HCT116 (cell line): ENCODE results near the gene FYCO1. TPM values are rescaled to one million over a fixed set of nuclear protein-coding genes. Genes with fewer than 3 reads are reported as not detected.

Source experiments
- ATAC-seq: fragments of 200-7000 bp; cut with Tn5 transposase; 2 replicates; pipeline ENCODE4 v1.9.1; 2020; ENCODE audit warnings: mild to moderate bottlenecking, moderate library complexity
- BruUV-seq: library from RNA; stranded (reverse); fragments of 400-500 nt; replicated peaks from 2 replicates; lab custom pipeline; 2021; lab: Mats Ljungman, UMichigan
- CTCF ChIA-PET: fragments of 300-600 bp; sonication (Branson Sonifier 250); formaldehyde crosslinking; loops from one replicate; lab custom pipeline; 2021; ENCODE audit warnings: antibody characterized with exemption; lab: Charles Lee
- POLR2A ChIA-PET: fragments of 300-600, 350-600 bp; sonication (Branson Sonifier 250); formaldehyde crosslinking; loops from one replicate; lab custom pipeline; 2021; ENCODE audit warnings: antibody characterized with exemption; lab: Charles Lee
- RAD21 ChIA-PET, 2 experiments: fragments of 300-600 bp; sonication (Branson Sonifier 250); formaldehyde crosslinking; loops; one replicate each; lab custom pipeline; 2023; ENCODE audit warnings: low total read pairs in 2 of 2; ENCODE audit not compliant: uncharacterized antibody in 2 of 2, unreplicated experiment in 2 of 2, low non-redundant PET in 1 of 2; lab: Charles Lee
- DNase-seq: peaks from one replicate; pipeline ENCODE4 v3.0.0-alpha.2; 2010; ENCODE audit warnings: low read depth, low spot score
- H2AFZ ChIP-seq: fragments of 200-600 bp; shearing (Covaris generic), sonication (generic); 2 replicates; pipeline ENCODE4 v1.6.1; 2017; ENCODE audit warnings: low read depth, mixed run types, mixed read lengths, antibody characterized with exemption, low read length; ENCODE audit not compliant: poor library complexity, severe bottlenecking
- H3K27ac ChIP-seq: 2 replicates; pipeline ENCODE4 v1.5.1; 2012; ENCODE audit warnings: low read depth, low read length
- H3K27me3 ChIP-seq: fragments of 200-600 bp; sonication (generic); 2 replicates; pipeline ENCODE4 v1.6.1; 2016; ENCODE audit warnings: mixed run types, low read length, mixed read lengths; ENCODE audit not compliant: insufficient read depth
- H3K36me3 ChIP-seq, 2 experiments: fragments of 200-500 bp in 1 of 2; fragments of 200-600 bp in 1 of 2; sonication (Bioruptor generic) in 1 of 2; sonication (generic) in 1 of 2; 2 replicates each; pipeline versions ENCODE4 v1.5.1 to v1.6.1; 2014 to 2016; ENCODE audit warnings: low read length in 2 of 2, inconsistent platforms in 1 of 2, mixed read lengths in 1 of 2, mixed run types in 1 of 2; ENCODE audit not compliant: insufficient read depth in 2 of 2, control insufficient read depth in 1 of 2
- H3K4me1 ChIP-seq, 2 experiments: fragments of 200-600 bp in 1 of 2; sonication (generic) in 1 of 2; 2 replicates each; pipeline versions ENCODE4 v1.5.1 to v1.6.1; 2012 to 2017; ENCODE audit warnings: low read length in 2 of 2, inconsistent platforms in 1 of 2, mild to moderate bottlenecking in 1 of 2, mixed read lengths in 1 of 2, mixed run types in 1 of 2, moderate library complexity in 1 of 2; ENCODE audit not compliant: insufficient read depth in 2 of 2, control insufficient read depth in 1 of 2
- H3K4me2 ChIP-seq: fragments of 200-600 bp; sonication (generic); 2 replicates; pipeline ENCODE4 v1.6.1; 2017; ENCODE audit warnings: mixed run types, low read length, mixed read lengths
- H3K4me3 ChIP-seq, 2 experiments: fragments of 200-600 bp in 1 of 2; sonication (generic) in 1 of 2; replicated peaks in 1 of 2; 2 replicates each; pipeline ENCODE4 v1.5.1; 2011 to 2016; ENCODE audit warnings: low read length in 2 of 2, control low read depth in 1 of 2, low read depth in 1 of 2, mild to moderate bottlenecking in 1 of 2, mixed read lengths in 1 of 2, mixed run types in 1 of 2
- H3K79me2 ChIP-seq: fragments of 200-600 bp; sonication (generic); 2 replicates; pipeline ENCODE4 v1.6.1; 2017; ENCODE audit warnings: mild to moderate bottlenecking, mixed run types, low read length, moderate library complexity, mixed read lengths; ENCODE audit not compliant: insufficient read depth
- H3K9ac ChIP-seq: fragments of 200-600 bp; sonication (generic); 2 replicates; pipeline ENCODE4 v1.6.1; 2016; ENCODE audit warnings: low read length, mixed read lengths
- H3K9me2 ChIP-seq: fragments of 200-600 bp; sonication (generic), shearing (Covaris generic); 2 replicates; pipeline ENCODE4 v1.6.1; 2017; ENCODE audit warnings: mixed run types, mild to moderate bottlenecking, moderate library complexity; ENCODE audit not compliant: insufficient read depth
- H3K9me3 ChIP-seq, 2 experiments: fragments of 200-500 bp in 1 of 2; fragments of 200-600 bp in 1 of 2; sonication (Bioruptor generic) in 1 of 2; sonication (generic) in 1 of 2; 2 replicates each; pipeline ENCODE4 v1.6.1; 2014 to 2017; ENCODE audit warnings: low read length in 2 of 2, mixed read lengths in 2 of 2, inconsistent platforms in 1 of 2, low read depth in 1 of 2, mild to moderate bottlenecking in 1 of 2, mixed run types in 1 of 2, moderate library complexity in 1 of 2; ENCODE audit not compliant: control insufficient read depth in 1 of 2, insufficient read depth in 1 of 2
- H4K20me1 ChIP-seq: fragments of 200-600 bp; sonication (generic), shearing (Covaris generic); 2 replicates; pipeline ENCODE4 v1.6.1; 2017; ENCODE audit warnings: mixed run types, mild to moderate bottlenecking, moderate library complexity; ENCODE audit not compliant: insufficient read depth
- CBX3 ChIP-seq: IDR thresholded peaks from 2 replicates; pipeline ENCODE4 v1.6.1; 2012; ENCODE audit warnings: low read depth
- EGR1 ChIP-seq: IDR thresholded peaks from 2 replicates; pipeline ENCODE4 v1.6.1; 2012; ENCODE audit warnings: low read depth
- ELF1 ChIP-seq: IDR thresholded peaks from 2 replicates; pipeline ENCODE4 v1.6.1; 2012; ENCODE audit warnings: low read depth, borderline replicate concordance
- EZH2 ChIP-seq: fragments of 200-600 bp; sonication (generic); IDR thresholded peaks from 2 replicates; pipeline ENCODE4 v1.6.1; 2017; ENCODE audit warnings: antibody characterized with exemption, mixed run types
- EZH2phosphoT487 ChIP-seq: fragments of 200-600 bp; IDR thresholded peaks from 2 replicates; pipeline ENCODE4 v1.6.1; 2018; ENCODE audit warnings: antibody characterized with exemption, borderline replicate concordance
- JUND ChIP-seq: IDR thresholded peaks from 2 replicates; pipeline ENCODE4 v1.6.1; 2012
- POLR2A ChIP-seq: IDR thresholded peaks from 2 replicates; pipeline ENCODE4 v1.7.0; 2011; ENCODE audit warnings: borderline replicate concordance; ENCODE audit not compliant: insufficient read depth, insufficient read length; ENCODE audit errors: extremely low read depth
- POLR2AphosphoS5 ChIP-seq: IDR thresholded peaks from 2 replicates; pipeline ENCODE4 v1.6.1; 2011; ENCODE audit warnings: mild to moderate bottlenecking, low read depth, low read length, moderate library complexity
- RAD21 ChIP-seq: IDR thresholded peaks from 2 replicates; pipeline ENCODE4 v1.6.1; 2012; ENCODE audit warnings: low read depth, mild to moderate bottlenecking
- SIN3A ChIP-seq: IDR thresholded peaks from 2 replicates; pipeline ENCODE4 v1.6.1; 2012; ENCODE audit warnings: low read depth
- TCF7L2 ChIP-seq: IDR thresholded peaks from 2 replicates; pipeline ENCODE4 v1.7.0; 2011; ENCODE audit warnings: borderline replicate concordance, inconsistent platforms; ENCODE audit not compliant: insufficient read depth, insufficient read length; ENCODE audit errors: extremely low read depth
- ZNF274 ChIP-seq: fragments of 200-500 bp; sonication (Bioruptor generic); IDR thresholded peaks from 2 replicates; pipeline ENCODE4 v1.6.1; 2014; ENCODE audit warnings: mild to moderate bottlenecking, low read depth, low read length, inconsistent platforms
- intact Hi-C: fragments of 100-400 bp; cut with micrococcal nuclease; formaldehyde crosslinking; loops from 2 replicates; pipeline ENCODE4 v1.10.0; 2022
- total RNA-seq: library from RNA; stranded (reverse); gene quantifications from one replicate; pipeline ENCODE4 v1.2.1, GENCODE V29; 2021; ENCODE audit not compliant: unreplicated experiment
- TF ChIP-seq, protein P1 (sequence below): IDR thresholded peaks from 2 replicates; pipeline ENCODE4 v1.6.1; 2012
- TF ChIP-seq, protein P2 (sequence below): IDR thresholded peaks from 2 replicates; pipeline ENCODE4 v1.6.1; 2012; ENCODE audit warnings: low read depth
- TF ChIP-seq, protein P3 (sequence below): IDR thresholded peaks from 2 replicates; pipeline ENCODE4 v1.6.1; 2012

Gene FYCO1
- total RNA-seq, 1 experiment from 2014 or later: 15.8 TPM

DNA sequence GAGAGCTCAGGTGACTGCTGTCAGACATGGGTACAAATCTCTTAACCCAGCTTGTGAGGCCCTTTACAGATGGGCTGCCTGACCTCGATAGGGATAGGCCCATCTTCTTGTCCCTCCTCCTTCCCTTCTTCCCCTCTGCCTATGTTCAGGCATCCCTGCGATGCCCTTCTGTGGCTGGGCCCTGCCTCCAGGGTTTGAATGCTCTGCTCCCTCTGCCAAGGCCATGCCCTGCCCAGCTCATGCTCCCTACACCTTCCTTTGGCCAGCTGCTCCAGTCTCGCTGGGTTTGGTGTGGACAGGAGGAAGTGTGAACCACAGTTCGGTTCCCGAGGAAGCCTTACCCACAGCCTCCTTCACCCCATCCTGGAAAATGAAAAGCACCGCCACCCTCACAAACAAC lies 4.3 kb downstream of the FYCO1 start:
- no peak for DNase-seq
- CTCF ChIA-PET: no interaction called here
- no TSS peak for BruUV-seq
- Histone ChIP-seq H3K9ac (no peak overlapping the region), H4K20me1 (no peaks in the 10 kb centered on the region), H3K9me2 (no peaks in the 10 kb centered on the region), H3K4me3 (no peak overlapping the region), H3K4me1 (peaks cover 5 to 37% of the 10 kb centered on the region in 2 experiments; a peak in 3 of 4 replicates), H2AFZ (no peak overlapping the region), H3K79me2 (peaks cover 47% of the 10 kb centered on the region)
- intact Hi-C loops: no loop called here
- no peak for TF ChIP-seq SIN3A
- TF ChIP-seq POLR2AphosphoS5: no peak
- TF ChIP-seq TCF7L2: no peak
- TF ChIP-seq EZH2: no peak
- TF ChIP-seq, protein P1, sequence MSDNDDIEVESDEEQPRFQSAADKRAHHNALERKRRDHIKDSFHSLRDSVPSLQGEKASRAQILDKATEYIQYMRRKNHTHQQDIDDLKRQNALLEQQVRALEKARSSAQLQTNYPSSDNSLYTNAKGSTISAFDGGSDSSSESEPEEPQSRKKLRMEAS: no peak
- no peak for TF ChIP-seq RAD21
- TF ChIP-seq EZH2phosphoT487: no peak
- TF ChIP-seq POLR2A: no peak
- TF ChIP-seq EGR1: no peak
- TF ChIP-seq, protein P2, sequence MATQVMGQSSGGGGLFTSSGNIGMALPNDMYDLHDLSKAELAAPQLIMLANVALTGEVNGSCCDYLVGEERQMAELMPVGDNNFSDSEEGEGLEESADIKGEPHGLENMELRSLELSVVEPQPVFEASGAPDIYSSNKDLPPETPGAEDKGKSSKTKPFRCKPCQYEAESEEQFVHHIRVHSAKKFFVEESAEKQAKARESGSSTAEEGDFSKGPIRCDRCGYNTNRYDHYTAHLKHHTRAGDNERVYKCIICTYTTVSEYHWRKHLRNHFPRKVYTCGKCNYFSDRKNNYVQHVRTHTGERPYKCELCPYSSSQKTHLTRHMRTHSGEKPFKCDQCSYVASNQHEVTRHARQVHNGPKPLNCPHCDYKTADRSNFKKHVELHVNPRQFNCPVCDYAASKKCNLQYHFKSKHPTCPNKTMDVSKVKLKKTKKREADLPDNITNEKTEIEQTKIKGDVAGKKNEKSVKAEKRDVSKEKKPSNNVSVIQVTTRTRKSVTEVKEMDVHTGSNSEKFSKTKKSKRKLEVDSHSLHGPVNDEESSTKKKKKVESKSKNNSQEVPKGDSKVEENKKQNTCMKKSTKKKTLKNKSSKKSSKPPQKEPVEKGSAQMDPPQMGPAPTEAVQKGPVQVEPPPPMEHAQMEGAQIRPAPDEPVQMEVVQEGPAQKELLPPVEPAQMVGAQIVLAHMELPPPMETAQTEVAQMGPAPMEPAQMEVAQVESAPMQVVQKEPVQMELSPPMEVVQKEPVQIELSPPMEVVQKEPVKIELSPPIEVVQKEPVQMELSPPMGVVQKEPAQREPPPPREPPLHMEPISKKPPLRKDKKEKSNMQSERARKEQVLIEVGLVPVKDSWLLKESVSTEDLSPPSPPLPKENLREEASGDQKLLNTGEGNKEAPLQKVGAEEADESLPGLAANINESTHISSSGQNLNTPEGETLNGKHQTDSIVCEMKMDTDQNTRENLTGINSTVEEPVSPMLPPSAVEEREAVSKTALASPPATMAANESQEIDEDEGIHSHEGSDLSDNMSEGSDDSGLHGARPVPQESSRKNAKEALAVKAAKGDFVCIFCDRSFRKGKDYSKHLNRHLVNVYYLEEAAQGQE: no peak
- TF ChIP-seq ELF1: no peak
- no peak for TF ChIP-seq ZNF274
- TF ChIP-seq, protein P3, sequence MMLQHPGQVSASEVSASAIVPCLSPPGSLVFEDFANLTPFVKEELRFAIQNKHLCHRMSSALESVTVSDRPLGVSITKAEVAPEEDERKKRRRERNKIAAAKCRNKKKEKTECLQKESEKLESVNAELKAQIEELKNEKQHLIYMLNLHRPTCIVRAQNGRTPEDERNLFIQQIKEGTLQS: no peak
- no peak for TF ChIP-seq CBX3
- no peak for TF ChIP-seq JUND
- TF ChIP-seq, all 23 proteins: peak for 0
- Histone ChIP-seq H3K27ac (no peak overlapping the region), H3K4me2 (no peak overlapping the region), H3K27me3 (no peaks in the 10 kb centered on the region), H3K36me3 (no peaks in the 10 kb centered on the region), H3K9me3 (no peaks in the 10 kb centered on the region)
- ChIA-PET POLR2A (no interaction called here), RAD21 (no interaction called here)
- ATAC-seq: no peak
